CD4-positive, alpha-beta T cell treated with Interleukin-17A for 4 hours (primary cell): Measurements from ENCODE around the gene KLB.
"Not testable (repeated sequence)": the region's sequence is repeated elsewhere in the genome, so short reads cannot be mapped to it uniquely, and the experiment has no call there.

Experiments used
- DNase-seq: peaks from one replicate; pipeline ENCODE4 v3.0.0-alpha.2; 2020; ENCODE audit warnings: mixed read lengths

The KLB gene

DNA sequence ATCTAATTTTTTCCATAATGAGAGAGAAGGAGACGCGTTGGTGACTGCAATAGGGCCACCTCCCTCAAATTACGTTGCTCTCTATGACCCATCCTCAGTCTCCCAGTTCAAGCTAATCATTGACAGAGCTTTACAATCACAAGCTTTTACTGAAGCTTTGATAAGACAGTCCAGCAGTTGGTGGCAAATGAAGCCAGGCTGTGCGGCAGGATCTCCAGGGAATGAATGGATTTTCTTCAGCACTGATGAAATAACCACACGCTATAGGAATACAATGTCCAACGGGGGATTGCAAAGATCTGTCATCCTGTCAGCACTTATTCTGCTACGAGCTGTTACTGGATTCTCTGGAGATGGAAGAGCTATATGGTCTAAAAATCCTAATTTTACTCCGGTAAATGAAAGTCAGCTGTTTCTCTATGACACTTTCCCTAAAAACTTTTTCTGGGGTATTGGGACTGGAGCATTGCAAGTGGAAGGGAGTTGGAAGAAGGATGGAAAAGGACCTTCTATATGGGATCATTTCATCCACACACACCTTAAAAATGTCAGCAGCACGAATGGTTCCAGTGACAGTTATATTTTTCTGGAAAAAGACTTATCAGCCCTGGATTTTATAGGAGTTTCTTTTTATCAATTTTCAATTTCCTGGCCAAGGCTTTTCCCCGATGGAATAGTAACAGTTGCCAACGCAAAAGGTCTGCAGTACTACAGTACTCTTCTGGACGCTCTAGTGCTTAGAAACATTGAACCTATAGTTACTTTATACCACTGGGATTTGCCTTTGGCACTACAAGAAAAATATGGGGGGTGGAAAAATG is at the start of gene KLB:
KLB (plus strand) TSS at position 168 of the 821 bp plus-strand sequence; CDS start at position 188, 20 bp downstream.
- DNase-seq = no peak

DNA sequence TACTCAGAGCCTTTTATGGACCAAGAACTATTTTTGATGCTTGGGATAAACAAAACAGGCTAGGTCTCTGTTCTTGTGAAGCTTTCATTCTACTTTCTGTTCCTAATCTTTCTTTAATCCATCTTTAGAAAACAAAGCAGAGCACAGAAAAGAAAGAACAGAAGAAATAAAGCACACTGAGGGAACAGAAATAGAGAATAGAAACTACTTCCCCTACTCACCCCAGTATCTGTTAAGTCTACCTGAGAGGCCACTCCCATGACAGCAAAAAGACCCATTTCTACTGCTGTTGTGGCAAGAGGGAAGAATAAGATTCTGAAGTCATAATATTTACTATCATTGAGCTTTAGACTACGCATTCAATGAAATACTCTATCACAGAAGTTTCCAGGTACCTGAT is 49.7 kb upstream of the KLB start:
- DNase-seq = no peak

DNA sequence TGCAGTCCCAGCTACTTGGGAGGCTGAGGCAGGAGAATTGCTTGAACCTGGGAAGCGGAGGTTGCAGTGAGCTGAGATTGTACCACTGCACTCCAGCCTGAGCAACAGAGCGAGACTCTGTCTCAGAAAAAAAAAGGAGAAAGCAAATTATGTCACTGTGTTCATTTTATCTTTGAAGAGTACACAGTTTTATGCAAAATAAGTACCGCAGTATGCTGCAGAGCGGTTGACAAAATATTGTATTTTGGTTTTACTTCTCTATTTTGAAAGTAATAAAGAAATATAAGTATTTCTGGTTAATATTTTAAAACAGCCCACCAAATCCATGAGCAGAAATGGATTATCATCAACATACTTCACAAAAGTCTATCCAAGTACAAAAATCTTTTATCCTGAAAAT is 46.1 kb upstream of the KLB start:
- not testable (repeated sequence) for DNase-seq

DNA sequence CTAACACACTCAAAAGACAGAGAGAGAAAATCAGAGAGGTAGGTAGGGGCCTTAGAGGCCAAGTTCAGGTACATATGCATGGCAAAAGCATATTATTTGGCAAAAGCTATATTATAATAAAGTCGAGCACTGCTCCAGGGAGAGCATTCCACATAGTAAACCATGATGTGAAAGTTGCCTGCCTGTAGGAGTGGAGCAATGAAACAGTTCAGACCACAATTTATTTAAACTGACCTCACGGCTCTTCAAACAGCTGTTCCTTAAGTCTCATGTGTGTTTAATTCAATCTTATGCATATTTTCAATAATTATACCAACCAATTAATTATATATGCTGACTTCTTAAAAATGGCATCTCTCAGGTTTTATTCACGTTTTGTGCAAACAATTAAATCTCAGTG is 43.9 kb upstream of the KLB start:
- no peak for DNase-seq

DNA sequence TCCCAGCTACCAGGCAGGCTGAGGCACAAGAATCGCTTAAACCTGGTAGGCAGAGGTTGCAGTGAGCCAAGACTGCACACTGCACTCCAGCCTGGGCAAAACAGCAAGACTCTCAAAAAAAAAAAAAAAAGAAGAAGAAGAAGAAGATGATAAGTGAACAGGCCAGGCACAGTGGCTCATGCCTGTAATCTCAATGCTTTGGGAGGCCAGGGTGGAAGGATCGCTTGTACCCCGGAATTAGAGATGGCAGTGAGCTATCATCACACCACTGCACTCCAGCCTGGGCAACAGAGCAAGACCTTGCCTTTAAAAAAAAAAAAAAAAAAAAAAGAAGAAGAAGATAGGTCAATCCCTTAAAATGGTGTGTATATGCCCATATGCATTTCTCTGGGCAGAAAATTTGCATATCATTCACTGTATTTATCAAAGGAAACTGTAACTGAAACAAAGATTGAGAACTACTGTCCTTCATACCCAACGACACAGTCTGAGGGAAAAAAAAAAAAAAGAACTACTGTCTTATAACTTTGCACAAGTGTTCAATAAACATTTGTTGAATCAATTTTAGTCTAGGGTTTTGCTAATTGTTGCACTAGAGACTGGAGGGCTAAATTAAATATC is 42.8 kb upstream of the KLB start:
- no peak for DNase-seq

DNA sequence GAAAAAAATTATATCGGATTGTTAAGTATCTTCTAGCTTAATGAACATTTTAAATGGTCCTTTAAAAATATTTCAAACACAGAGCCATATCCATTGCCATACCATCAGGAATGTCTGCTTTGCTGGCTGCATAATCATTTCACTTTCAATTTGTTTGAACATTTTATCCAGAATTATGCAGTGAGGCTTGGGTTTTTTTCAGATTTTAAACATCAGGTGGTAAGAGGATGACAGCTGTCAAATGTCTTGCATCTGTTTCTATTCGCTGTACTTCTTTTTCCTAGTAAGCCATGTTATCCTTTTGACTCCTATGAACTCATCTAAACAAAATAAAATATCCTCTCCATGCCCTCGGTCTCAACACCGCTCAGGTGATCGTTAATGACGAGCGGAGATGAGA is 41.4 kb upstream of the KLB start:
- DNase-seq = no peak

DNA sequence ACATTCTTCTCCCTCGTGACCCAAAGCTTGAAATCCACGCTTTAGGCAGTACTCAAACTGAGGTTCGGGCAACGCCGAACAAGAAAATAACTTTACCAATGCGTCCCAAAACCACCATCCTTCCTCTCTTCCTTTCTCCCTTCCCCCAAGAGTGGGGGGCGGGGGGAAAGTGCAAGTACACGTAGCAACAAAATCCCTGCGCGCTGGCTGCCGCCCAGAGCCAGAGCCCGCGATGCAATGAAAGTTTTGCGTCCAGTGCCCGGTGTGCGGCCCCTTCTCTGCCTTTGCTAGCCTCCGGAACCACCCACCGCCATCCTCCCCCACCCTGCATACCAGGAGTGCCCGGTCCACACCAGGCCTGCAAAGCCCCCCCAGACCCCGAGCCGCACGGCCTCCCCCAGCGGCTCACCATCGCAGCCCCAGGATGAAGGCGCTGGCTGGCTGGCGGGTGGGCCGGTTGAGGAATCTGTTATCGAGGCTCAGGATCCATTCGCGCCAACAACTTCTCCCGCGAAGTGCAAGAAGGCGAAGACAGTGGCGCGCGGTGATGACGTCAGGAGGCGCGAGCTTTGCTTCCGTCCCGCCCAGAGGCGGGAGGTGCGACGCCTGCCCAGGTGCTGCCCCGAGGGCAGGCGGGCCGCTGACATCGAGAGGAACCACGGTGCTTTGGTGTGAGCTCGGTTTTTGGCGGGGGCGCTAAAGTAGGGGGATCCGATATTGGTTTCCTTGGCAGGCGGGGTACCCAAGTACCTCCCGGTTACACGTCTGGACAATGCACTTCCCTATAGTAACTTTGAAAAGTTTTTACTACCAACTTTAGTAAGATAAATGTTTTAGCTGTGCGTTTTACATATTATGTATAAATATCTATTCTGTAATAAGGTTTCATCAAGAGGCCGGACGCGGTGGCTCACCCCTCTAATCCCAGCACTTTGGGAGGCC is 40.6 kb upstream of the KLB start, which contains the start of gene RFC1:
RFC1 (minus strand) TSS at position 533 of the 942 bp plus-strand sequence; CDS start at position 412, 121 bp downstream.
- peak; percentile 95 for DNase-seq

DNA sequence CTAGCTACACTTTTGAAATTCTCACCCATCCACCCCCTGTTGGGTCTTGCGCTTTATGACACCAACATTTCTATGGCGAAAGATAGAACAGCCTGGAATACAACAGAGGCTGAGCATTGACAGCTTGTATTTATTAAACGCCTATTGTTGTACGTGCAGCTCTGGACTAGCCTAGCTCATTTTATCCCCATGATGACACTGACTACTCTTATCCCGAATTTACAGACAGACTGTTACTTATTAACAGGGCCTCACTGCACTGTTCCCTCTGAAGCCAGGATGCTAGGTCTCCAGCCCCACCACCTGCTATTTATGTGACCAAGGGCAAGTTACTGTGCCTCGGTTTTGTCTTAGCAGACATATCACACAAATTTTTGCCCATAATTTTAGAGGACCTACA is 39.6 kb upstream of the KLB start:
- no peak for DNase-seq

DNA sequence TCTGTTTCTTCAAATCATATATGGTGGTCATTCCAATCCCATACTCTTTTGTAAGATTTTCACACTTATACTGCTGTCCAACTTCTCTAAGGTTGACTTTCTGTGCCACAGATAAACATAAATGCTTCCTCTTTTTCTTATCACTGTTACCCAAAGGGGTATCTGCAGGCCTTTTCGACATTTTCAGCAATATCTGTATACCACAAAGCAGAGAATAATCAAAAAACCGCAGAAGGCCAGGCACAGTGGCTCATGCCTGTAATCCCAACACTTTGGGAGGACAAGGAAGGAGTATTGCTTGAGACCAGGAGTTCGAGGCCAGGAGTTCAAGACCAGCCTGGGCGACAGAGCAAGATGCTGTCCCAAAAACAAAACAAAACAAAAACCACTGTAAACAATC is 37.4 kb upstream of the KLB start:
- no peak for DNase-seq

DNA sequence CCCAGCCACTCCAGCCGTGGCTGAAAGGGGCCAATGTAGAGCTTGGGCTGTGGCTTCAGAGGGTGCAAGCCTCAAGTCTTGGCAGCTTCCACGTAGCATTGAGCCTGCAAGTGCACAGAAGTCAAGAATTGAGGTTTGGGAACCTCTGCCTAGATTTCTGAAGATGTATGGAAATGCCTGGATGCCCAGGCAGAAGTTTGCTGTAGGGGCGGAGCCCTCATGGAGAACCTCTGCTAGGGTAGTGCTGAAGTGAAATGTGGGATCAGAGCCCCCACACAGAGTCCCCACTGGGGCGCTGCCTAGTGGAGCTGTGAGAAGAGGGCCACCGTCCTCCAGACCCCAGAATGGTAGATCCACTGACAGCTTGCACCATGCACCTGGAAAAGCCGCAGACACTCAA is 35.5 kb upstream of the KLB start:
- DNase-seq = not testable (repeated sequence)

DNA sequence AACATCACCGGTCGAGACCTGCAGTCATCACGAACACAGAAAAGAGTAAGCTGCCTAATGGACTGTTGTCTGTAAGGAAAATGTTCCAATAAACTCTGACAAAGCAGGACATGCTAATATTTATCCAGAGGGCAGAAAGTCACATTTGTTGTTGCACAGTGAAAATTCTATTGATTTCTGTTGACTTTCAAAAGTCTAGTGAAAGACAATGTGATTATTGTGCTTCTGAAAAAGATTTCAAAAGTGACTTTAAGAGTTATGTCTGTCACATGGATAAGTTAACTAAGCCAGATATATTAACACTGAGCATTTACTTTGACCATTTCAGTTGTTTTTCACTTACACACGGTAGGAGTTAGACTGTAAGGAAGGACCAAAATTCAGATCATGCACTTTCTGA is 31.3 kb upstream of the KLB start:
- no peak for DNase-seq

DNA sequence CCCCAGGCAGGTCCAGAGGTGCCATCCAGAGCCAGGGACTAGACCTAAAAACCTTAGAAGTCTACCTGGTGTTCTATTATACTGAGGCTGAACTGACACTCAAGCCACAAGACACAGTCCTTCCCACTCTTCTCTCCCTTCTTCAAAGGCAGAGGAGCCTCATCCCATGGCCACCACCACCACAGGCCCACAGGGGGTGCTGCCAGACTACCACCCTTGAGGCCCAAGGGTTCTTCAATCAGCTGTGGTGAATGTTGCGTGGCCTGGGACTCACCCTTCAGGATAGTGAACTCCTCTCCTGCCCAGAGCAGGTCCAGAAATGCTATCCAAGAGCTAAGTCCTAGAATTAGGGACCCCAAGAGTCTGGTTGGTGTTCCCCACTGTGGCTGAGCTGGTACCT is 23.0 kb upstream of the KLB start:
- DNase-seq = no peak

DNA sequence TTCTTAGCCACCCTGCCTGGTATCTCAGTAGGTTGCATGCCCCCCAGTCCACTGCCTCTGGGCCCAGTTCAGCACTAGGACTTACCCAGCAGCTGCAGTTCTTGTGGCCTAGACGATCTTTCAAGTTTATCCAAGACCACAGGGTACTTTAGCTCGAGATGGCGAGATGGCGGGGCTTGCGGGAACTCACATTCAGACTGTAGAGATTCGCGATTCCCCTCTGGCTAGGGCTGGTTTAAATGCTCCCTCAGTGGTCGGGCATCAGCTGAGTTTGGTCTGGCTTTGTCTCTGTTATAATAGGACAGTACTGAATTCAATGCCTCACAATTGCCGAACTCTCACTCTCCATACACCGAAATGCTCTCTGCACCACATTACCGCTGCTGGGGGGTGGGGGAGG is 22.2 kb upstream of the KLB start:
- no peak for DNase-seq

DNA sequence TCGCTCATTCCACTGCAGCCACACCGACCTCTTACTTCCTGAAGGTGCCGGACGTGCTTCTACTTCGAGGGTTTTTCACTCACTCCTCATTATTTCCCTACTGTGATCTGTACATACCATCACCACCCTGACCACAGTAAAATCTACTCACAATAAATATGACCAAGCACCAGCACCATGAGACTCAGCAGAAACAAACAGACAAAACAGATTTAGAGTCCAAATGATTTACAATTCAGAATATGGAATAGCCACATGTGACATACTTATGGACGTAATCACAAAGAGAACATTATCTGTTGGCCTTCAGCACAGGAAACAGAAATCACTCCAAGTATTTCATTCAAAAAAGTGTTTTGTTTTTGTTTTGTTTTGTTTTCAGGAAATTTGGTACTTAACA is 16.1 kb upstream of the KLB start:
- DNase-seq = no peak

DNA sequence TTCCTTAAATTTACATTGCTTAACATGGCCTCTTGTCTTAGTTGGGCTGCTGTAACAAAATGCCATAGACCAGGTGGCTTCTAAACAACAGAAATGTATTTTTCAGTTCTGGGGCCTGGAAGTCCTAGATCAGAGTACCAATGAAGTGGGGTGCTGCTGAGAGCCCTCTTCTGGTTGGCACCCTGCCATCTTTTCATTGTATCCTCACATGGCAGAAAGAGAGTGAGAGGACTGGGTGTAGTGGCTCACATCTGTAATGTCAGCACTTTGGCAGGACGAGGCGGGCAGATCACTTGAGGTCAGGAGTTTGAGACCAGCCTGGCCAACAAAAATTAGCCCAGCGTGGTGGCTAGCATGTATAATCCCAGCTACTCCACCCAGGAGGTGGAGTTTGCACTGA is 12.0 kb upstream of the KLB start:
- DNase-seq = no peak

DNA sequence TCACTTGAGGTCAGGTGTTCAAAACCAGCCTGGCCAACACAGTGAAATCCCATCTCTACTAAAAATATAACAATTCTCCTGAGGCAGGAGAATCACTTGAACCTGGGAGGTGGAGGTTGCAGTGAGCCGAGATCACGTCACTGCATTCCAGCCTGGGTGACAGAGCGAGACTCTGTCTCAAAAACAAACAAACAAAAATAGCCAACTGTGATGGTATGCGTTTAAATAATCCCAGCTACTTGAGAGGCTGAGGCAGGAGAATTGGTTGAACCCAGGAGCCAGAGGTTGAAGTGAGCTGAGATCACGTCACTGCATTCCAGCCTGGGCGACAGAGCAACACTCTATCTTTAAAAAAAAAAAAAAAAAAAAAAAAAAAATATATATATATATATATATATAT is 5.1 kb upstream of the KLB start:
- DNase-seq = not testable (repeated sequence)

DNA sequence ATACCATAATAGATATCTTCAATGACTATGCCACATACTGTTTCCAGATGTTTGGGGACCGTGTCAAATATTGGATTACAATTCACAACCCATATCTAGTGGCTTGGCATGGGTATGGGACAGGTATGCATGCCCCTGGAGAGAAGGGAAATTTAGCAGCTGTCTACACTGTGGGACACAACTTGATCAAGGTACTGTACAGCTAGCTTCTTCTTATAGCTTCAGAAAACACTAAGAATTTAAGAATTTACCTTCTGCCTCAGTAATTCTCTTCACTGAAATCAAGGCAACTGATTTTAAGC is 805 bp downstream of the KLB start:
- DNase-seq = no peak

DNA sequence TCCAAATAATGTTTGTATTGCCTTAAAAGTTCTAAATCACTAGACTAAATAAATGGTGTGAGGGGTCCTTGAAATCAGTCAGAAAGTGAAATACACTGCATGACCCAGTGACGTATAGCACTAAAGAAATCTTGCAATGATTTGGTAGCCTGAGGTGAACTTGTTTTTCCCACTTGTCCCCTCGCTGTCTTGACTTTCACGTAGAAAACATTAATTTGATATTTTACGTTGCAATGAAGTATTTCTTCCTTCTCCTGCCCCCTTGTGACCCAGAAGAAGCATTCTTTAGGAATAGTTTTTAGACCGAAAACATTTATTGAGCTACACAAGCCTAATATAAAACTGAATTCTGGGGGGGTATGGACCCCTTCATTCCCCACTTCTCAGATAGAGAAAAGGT is 3.7 kb downstream of the KLB start:
- DNase-seq = no peak

DNA sequence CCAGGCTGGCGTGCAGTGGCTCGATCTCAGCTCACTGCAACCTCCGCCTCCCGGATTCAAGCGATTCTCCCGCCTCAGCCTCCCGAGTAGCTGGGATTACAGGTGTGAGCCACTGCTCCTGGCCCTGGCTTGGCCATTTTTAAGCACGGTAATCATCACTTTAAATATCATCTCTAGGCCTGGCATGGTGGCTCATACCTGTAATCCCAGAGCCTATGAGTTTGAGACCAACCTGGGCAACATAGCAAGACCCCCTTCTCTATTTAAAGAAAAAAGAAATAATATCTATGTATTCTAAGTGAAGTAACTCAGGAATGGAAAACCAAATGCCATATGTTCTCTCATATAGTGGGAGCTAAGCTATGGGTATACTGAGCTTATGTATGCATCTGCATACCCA is 4.8 kb downstream of the KLB start:
- not testable (repeated sequence) for DNase-seq

DNA sequence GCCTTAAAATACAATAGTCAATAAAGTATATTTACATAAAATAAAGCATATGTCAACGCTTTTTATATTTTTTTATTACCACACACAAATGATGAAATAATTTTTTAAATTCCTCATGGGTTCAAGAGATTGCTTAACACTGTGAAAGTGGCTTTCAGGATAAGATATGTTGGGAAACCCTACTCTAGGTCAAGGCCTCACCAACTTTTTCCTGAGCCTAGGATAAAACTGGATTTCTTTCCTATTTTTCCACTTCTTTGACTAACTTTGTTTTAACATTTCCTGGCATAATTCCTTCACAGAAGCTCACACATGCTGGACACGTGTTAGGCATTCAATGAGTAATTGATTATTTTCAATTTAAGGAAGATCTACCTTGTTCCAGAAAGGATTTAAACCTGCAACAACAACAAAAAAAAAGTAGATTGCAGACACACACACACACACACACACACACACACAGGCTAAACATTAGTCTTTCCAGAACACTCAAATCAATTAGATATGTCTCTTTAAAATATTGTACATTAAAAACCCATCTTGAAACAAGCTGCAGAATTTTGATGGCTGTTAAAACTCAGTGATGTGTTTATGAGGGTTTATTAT is 9.1 kb downstream of the KLB start:
- DNase-seq = no peak

DNA sequence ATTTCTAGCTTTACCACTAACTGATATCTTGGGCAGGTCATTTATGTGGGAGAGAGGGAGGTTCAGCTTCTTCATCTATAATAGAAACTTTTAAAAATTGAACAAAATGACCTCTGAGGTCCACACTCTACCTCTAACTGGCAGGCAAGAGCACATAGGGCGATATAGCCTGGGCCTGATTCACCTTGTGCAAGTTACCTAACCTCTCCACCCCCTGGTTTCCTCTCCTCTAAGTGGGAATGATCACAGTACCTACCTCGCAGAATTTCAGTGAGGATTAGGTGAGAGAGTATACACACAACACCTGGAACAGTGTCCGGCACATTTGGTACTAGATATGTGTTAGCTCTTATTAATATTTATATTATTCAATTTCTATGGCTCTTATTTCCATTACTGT is 15.5 kb downstream of the KLB start:
- no peak for DNase-seq

DNA sequence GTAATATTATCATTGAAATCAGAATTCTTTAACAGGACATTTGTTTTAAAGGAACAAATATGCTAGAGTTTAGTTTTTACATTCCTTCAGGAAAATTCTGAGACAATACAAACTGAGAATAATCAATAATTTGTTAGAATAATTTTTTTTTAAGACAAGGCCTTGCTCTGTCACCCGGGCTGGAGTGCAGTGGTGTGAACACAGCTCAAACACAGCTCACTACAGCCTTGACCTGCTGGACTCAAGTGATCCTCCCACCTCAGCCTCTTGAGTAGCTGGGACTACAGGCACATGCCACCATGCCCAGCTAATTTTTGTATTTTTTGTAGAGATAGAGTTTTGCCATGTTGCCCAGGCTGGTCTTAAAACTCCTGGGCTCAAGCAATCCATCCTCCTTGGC is 18.6 kb downstream of the KLB start:
- not testable (repeated sequence) for DNase-seq

DNA sequence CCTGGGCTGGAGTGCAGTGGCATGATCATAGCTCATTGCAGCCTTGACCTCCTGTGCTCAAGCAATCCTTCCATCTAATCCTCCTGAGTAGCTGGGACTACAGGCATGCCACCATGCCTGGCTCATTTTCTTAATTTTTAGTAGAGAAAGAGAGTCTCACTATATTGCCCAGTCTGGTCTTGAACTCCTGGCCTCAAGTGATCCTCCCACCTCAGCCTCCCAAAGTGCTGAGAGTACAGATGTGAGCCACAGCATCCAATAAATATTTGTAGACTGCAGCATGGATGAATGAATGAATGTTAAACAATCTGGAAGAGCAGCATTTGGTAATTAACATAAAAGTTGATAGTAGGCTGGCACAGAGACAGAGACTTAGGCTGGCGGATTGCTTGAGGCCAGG is 20.0 kb downstream of the KLB start:
- no peak for DNase-seq
